NCI-H2171 (cell line): Measurements from ENCODE around the gene ITPR2.
"Not testable (repeated sequence)": the region's sequence is repeated elsewhere in the genome, so short reads cannot be mapped to it uniquely, and the experiment has no call there.

Experiments used
- DNase-seq: peaks from one replicate; lab custom pipeline; 2025; lab: John Stamatoyannopoulos, UW

ITPR2 gene

GRCh38 chr12:26700430-26700829, 132.6 kb downstream of the ITPR2 start:
- no peak for DNase-seq

- DNase-seq: no peak
These were observed 133.8 kb downstream of the ITPR2 start for GRCh38 chr12:26699237-26699636.

GRCh38 chr12:26698186-26698585, 134.8 kb downstream of the ITPR2 start:
- no peak for DNase-seq

- no peak for DNase-seq
These were observed 135.8 kb downstream of the ITPR2 start for GRCh38 chr12:26697217-26697616.

GRCh38 chr12:26696613-26697092, 136.3 kb downstream of the ITPR2 start:
- no peak for DNase-seq

GRCh38 chr12:26696048-26696612, 136.9 kb downstream of the ITPR2 start:
- DNase-seq: no peak

GRCh38 chr12:26694402-26694801, 138.6 kb downstream of the ITPR2 start:
- no peak for DNase-seq

- no peak for DNase-seq
These were observed 140.6 kb downstream of the ITPR2 start for GRCh38 chr12:26692407-26692806.

- DNase-seq: no peak
These were observed 141.6 kb downstream of the ITPR2 start for GRCh38 chr12:26691234-26691970.

- no peak for DNase-seq
These were observed 142.4 kb downstream of the ITPR2 start for GRCh38 chr12:26690601-26691000.

- no peak for DNase-seq
These were observed 143.6 kb downstream of the ITPR2 start for GRCh38 chr12:26689281-26689841.

- no peak for DNase-seq
These were observed 144.6 kb downstream of the ITPR2 start for GRCh38 chr12:26688344-26688904.

- no peak for DNase-seq
These were observed 146.6 kb downstream of the ITPR2 start for GRCh38 chr12:26686408-26686807.

GRCh38 chr12:26684101-26684500, 148.9 kb downstream of the ITPR2 start:
- DNase-seq: no peak

- no peak for DNase-seq
These were observed 149.6 kb downstream of the ITPR2 start for GRCh38 chr12:26683443-26683842.

- DNase-seq: no peak
These were observed 152.1 kb downstream of the ITPR2 start for GRCh38 chr12:26680727-26681455.

- no peak for DNase-seq
These were observed 154.0 kb downstream of the ITPR2 start for GRCh38 chr12:26678697-26679660.

GRCh38 chr12:26671487-26671886, 161.5 kb downstream of the ITPR2 start:
- not testable (repeated sequence) for DNase-seq

GRCh38 chr12:26668847-26669246, 164.1 kb downstream of the ITPR2 start:
- no peak for DNase-seq

GRCh38 chr12:26668230-26668629, 164.8 kb downstream of the ITPR2 start:
- DNase-seq: no peak

- no peak for DNase-seq
These were observed 166.7 kb downstream of the ITPR2 start for GRCh38 chr12:26666286-26666685.
